ENCODE measurements around the gene FAM222A. TPM values are rescaled to one million over a fixed set of nuclear protein-coding genes. Genes with fewer than 3 reads are reported as not detected.

The FAM222A gene
- total RNA-seq, 2 donors from 2014 or later = 1.3 to 2.0 TPM

- no peaks in the 10 kb centered on the region for H3K36me3 Mint-ChIP-seq (ENCODE audit: low read depth)
- H3K27me3 Mint-ChIP-seq = peaks cover 33% of the 10 kb centered on the region
- peaks cover 2% of the 10 kb centered on the region for H3K4me1 Mint-ChIP-seq
- H3K27ac Mint-ChIP-seq = no peak overlapping the region
- H3K4me3 Mint-ChIP-seq = no peak overlapping the region
- no peaks in the 10 kb centered on the region for H3K9me3 ChIP-seq (ENCODE audit: control insufficient read depth, low read length, poor library complexity, severe bottlenecking)
- ATAC-seq = no peak
- no peak for DNase-seq
Measured at GRCh38 chr12:109718390-109718789, 4.8 kb downstream of the FAM222A start.

DNA sequence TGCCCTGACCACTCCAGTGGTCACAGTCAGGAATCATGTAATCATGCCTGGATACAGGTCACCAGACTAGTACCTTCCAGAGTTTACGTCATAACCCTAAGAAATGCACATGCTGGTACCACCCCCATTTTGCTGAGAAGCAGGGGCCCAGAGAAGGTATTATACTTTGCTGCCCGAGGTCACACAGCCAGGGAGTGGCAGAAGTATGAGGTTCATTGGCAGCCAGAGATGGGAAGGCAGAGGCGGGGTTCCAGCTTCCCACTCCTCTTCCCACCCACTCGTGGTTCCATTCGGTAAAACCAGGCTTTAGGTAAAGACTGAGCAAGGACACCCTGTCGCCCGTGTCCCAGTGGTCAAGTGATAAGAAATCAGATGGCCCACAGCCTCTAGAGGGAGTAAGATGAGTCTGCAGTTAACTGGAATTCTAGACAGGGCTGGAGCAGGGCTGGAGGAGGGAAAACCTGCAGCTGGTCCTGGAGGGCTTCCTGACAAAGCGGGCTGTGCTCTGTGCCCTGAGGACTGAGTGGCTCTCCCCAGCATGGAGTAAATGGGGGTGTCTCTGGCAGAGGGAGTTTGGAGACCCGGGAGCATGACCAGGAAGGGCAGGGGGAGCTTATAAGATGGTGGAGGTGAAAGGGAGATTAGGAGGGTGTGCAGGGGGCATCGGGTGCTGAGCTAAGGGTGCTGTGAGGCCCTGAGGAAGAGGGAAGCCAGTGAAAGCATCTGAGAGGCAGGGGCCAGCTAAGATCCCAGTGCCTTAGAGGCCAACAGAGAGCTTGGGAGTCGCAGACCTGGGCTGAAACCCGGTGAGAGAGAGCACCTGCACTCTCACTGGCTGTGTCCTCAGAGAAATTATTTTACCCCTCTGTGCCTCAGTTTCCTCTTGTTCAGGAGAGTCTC, 5.7 kb downstream of the FAM222A start:
- peaks cover 33% of the 10 kb centered on the region for H3K27me3 Mint-ChIP-seq
- no peak overlapping the region for H3K27ac Mint-ChIP-seq
- no peaks in the 10 kb centered on the region for H3K9me3 ChIP-seq (ENCODE audit: control insufficient read depth, low read length, poor library complexity, severe bottlenecking)
- H3K4me3 Mint-ChIP-seq = no peak overlapping the region
- H3K36me3 Mint-ChIP-seq (ENCODE audit: low read depth) = no peaks in the 10 kb centered on the region
- ATAC-seq (no peak), DNase-seq (no peak)
- peaks cover 2% of the 10 kb centered on the region for H3K4me1 Mint-ChIP-seq

- Mint-ChIP-seq H3K4me3 (no peak overlapping the region), H3K27ac (no peak overlapping the region), H3K27me3 (peaks cover 32% of the 10 kb centered on the region), H3K4me1 (peaks cover 2% of the 10 kb centered on the region), H3K36me3 (ENCODE audit: low read depth) (no peaks in the 10 kb centered on the region)
- no peak for DNase-seq
- no peaks in the 10 kb centered on the region for H3K9me3 ChIP-seq (ENCODE audit: control insufficient read depth, low read length, poor library complexity, severe bottlenecking)
- no peak for ATAC-seq
Measured at GRCh38 chr12:109720152-109720856, 6.7 kb downstream of the FAM222A start.

DNA sequence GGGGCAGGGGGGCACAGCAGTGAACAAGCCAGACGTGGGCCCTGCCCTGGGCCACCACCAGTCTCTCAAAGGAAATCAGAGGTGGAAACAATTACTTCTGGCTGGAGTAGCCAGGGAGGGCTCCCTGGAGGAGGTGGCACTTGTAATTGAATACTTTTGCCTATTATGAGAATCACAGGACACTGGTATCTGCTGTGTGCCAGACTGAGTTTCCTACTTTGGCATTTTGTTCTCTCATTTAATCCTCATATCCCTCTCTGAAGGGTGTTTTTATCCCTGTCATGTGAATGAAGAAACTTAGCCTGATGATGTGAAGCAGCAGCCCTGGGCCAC, 7.2 kb downstream of the FAM222A start:
- Mint-ChIP-seq H3K36me3 (ENCODE audit: low read depth) (no peaks in the 10 kb centered on the region), H3K4me1 (peaks cover 2% of the 10 kb centered on the region), H3K27ac (no peak overlapping the region), H3K27me3 (peaks cover 27% of the 10 kb centered on the region), H3K4me3 (no peak overlapping the region)
- no peak for ATAC-seq
- no peaks in the 10 kb centered on the region for H3K9me3 ChIP-seq (ENCODE audit: control insufficient read depth, low read length, poor library complexity, severe bottlenecking)
- no peak for DNase-seq

DNA sequence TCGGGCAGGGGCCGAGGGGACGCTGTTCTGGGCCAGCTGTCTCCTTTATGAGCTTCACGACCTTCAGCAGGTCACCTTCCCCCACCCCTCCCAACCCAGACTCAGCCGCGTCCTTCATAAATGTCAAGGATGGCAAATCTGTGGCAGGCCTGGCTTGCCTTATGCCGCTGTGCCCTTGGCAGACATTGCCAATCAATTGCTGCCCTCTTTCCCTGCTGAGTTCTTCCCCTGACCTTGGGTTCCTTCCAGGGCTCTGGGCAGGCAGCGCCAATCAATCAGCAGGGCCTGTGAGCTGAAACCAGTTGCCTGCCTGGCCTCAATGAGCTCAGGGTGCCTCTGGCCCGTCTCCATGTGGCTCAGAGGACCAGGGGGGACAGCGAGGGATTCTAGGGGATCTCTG, 7.7 kb downstream of the FAM222A start:
- Mint-ChIP-seq H3K27ac (no peak overlapping the region), H3K4me1 (peaks cover 2% of the 10 kb centered on the region), H3K27me3 (peaks cover 24% of the 10 kb centered on the region), H3K4me3 (no peak overlapping the region), H3K36me3 (ENCODE audit: low read depth) (no peaks in the 10 kb centered on the region)
- ATAC-seq = no peak
- no peaks in the 10 kb centered on the region for H3K9me3 ChIP-seq (ENCODE audit: control insufficient read depth, low read length, poor library complexity, severe bottlenecking)
- no peak for DNase-seq

GRCh38 chr12:109722022-109722720, 8.5 kb downstream of the FAM222A start:
- ATAC-seq = no peak
- peaks cover 2% of the 10 kb centered on the region for H3K4me1 Mint-ChIP-seq
- H3K4me3 Mint-ChIP-seq = no peak overlapping the region
- H3K27me3 Mint-ChIP-seq = peaks cover 20% of the 10 kb centered on the region
- DNase-seq = no peak
- no peaks in the 10 kb centered on the region for H3K9me3 ChIP-seq (ENCODE audit: control insufficient read depth, low read length, poor library complexity, severe bottlenecking)
- no peaks in the 10 kb centered on the region for H3K36me3 Mint-ChIP-seq (ENCODE audit: low read depth)
- no peak overlapping the region for H3K27ac Mint-ChIP-seq

DNA sequence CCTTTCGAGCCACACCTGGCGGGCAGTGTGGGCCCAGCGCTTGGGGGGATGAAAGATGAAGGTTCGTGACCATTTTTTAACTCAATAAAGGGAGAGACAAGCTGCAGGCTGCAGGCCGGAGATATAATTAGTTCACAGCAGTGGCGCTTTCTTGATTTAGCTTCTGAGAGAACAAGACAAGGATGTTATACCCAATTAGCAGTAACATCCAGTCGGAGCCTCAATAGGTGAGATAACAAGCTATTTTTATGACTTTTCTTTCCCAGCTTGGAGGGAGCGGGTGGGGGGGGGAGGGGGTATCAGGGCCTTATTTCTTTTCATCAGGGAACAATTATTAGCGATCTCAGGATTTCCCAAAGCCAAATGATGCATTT, 9.1 kb downstream of the FAM222A start:
- Mint-ChIP-seq H3K27ac (no peak overlapping the region), H3K27me3 (peaks cover 15% of the 10 kb centered on the region), H3K4me3 (no peak overlapping the region), H3K4me1 (peaks cover 2% of the 10 kb centered on the region), H3K36me3 (ENCODE audit: low read depth) (no peaks in the 10 kb centered on the region)
- H3K9me3 ChIP-seq (ENCODE audit: control insufficient read depth, low read length, poor library complexity, severe bottlenecking) = no peaks in the 10 kb centered on the region
- ATAC-seq = no peak
- no peak for DNase-seq

- H3K9me3 ChIP-seq (ENCODE audit: control insufficient read depth, low read length, poor library complexity, severe bottlenecking) = no peaks in the 10 kb centered on the region
- Mint-ChIP-seq H3K4me3 (no peak overlapping the region), H3K27me3 (peaks cover 13% of the 10 kb centered on the region), H3K27ac (no peak overlapping the region), H3K36me3 (ENCODE audit: low read depth) (no peaks in the 10 kb centered on the region), H3K4me1 (peaks cover 2% of the 10 kb centered on the region)
- DNase-seq (no peak), ATAC-seq (no peak)
Measured at GRCh38 chr12:109723311-109723881, 9.8 kb downstream of the FAM222A start.

- Mint-ChIP-seq H3K4me1 (peaks cover 2% of the 10 kb centered on the region), H3K4me3 (no peak overlapping the region), H3K27me3 (peaks cover 5% of the 10 kb centered on the region), H3K36me3 (ENCODE audit: low read depth) (no peaks in the 10 kb centered on the region), H3K27ac (no peak overlapping the region)
- no peaks in the 10 kb centered on the region for H3K9me3 ChIP-seq (ENCODE audit: control insufficient read depth, low read length, poor library complexity, severe bottlenecking)
- ATAC-seq (no peak), DNase-seq (no peak)
Measured at GRCh38 chr12:109724321-109724892, 10.8 kb downstream of the FAM222A start.

DNA sequence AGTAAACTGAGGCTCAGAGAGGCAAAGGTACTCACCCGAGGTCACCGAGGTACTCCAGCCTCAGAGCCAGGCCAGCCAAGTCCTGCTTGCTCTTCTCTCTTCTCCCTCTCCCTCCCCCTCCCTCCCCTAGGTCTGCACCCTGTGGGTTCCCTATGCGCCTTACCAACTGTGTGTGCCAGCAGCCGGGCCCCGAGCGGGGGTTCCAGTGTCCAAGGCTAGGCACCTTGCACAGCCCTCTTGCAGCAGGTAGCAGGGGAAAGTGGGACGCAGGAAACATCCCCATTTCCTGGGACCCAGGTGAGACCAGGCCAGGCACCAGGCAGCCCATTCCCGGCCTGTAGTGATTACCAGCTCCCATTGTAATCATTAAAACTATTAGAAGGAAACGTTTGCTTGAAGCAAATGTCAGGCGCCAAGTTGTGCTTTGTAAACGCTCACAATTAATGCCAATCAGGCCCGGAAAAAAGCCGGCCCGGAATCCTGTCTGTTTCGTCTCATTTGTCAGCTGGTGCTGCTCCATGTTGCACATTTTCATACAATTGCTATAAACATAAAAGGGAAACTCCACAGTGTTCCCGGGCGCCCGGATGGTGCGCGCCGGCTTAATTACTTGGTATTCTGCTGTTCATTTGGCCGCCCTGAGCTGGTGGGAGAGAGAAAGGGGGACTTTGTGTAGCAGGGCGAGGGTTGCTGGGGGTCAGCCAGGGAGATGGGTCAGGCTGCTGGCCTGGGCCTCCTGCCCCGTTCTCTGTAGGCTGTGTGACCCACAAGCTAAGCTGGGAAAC, 11.9 kb downstream of the FAM222A start:
- no peak overlapping the region for H3K27ac Mint-ChIP-seq
- ATAC-seq = no peak
- H3K4me3 Mint-ChIP-seq = no peak overlapping the region
- H3K9me3 ChIP-seq (ENCODE audit: control insufficient read depth, low read length, poor library complexity, severe bottlenecking) = no peaks in the 10 kb centered on the region
- no peaks in the 10 kb centered on the region for H3K27me3 Mint-ChIP-seq
- DNase-seq = no peak
- H3K36me3 Mint-ChIP-seq (ENCODE audit: low read depth) = no peaks in the 10 kb centered on the region
- H3K4me1 Mint-ChIP-seq = no peaks in the 10 kb centered on the region

GRCh38 chr12:109726106-109726497, 12.5 kb downstream of the FAM222A start:
- no peak for DNase-seq
- ATAC-seq = no peak
- H3K4me1 Mint-ChIP-seq = no peaks in the 10 kb centered on the region
- peaks cover 4% of the 10 kb centered on the region for H3K27me3 Mint-ChIP-seq
- no peak overlapping the region for H3K27ac Mint-ChIP-seq
- H3K9me3 ChIP-seq (ENCODE audit: control insufficient read depth, low read length, poor library complexity, severe bottlenecking) = no peaks in the 10 kb centered on the region
- H3K36me3 Mint-ChIP-seq (ENCODE audit: low read depth) = no peaks in the 10 kb centered on the region
- no peak overlapping the region for H3K4me3 Mint-ChIP-seq

- Mint-ChIP-seq H3K36me3 (ENCODE audit: low read depth) (no peaks in the 10 kb centered on the region), H3K4me1 (no peaks in the 10 kb centered on the region), H3K27ac (no peak overlapping the region), H3K27me3 (peaks cover 4% of the 10 kb centered on the region), H3K4me3 (no peak overlapping the region)
- DNase-seq (no peak), ATAC-seq (no peak)
- no peaks in the 10 kb centered on the region for H3K9me3 ChIP-seq (ENCODE audit: control insufficient read depth, low read length, poor library complexity, severe bottlenecking)
Measured at GRCh38 chr12:109726511-109727038, 12.9 kb downstream of the FAM222A start.
